Duodenal mucosa (tissue), 2 donors: ENCODE measurements around the gene STAG2.

ENCODE experiments used
- H3K27ac ChIP-seq: one replicate; pipeline ENCODE4 v1.7.0; 2013; ENCODE audit warnings: low read depth, low read length
- H3K27me3 ChIP-seq, 2 donors: one replicate each; pipeline ENCODE4 v1.7.0; 2013; ENCODE audit warnings: low read length in 2 of 2, control low read depth in 1 of 2; ENCODE audit not compliant: insufficient read depth in 2 of 2, control insufficient read depth in 1 of 2
- H3K36me3 ChIP-seq, 2 donors: one replicate each; pipeline ENCODE4 v1.7.0; 2013; ENCODE audit warnings: low read length in 2 of 2, control low read depth in 1 of 2; ENCODE audit not compliant: insufficient read depth in 2 of 2, control insufficient read depth in 1 of 2
- H3K4me1 ChIP-seq, 2 donors: one replicate each; pipeline ENCODE4 v1.7.0; 2013; ENCODE audit warnings: low read length in 2 of 2, control low read depth in 1 of 2; ENCODE audit not compliant: insufficient read depth in 2 of 2, control insufficient read depth in 1 of 2
- H3K4me3 ChIP-seq, 2 donors: one replicate each; pipeline ENCODE4 v1.7.0; 2013; ENCODE audit warnings: low read length in 2 of 2, low read depth in 1 of 2
- H3K9ac ChIP-seq, 2 donors: one replicate each; pipeline ENCODE4 v1.7.0; 2013; ENCODE audit warnings: low read length in 2 of 2, low read depth in 1 of 2
- H3K9me3 ChIP-seq, 2 donors: one replicate each; pipeline ENCODE4 v1.7.0; 2013; ENCODE audit warnings: low read length in 2 of 2, control low read depth in 1 of 2; ENCODE audit not compliant: control insufficient read depth in 1 of 2

STAG2 gene

GRCh38 chrX:123993326-123993725, 31.8 kb downstream of the STAG2 start:
- Histone ChIP-seq H3K4me1 (peaks cover 0 to 3% of the 10 kb centered on the region in 2 donors), H3K27me3 (no peaks in the 10 kb centered on the region), H3K27ac (no peak overlapping the region), H3K4me3 (no peak overlapping the region), H3K36me3 (no peaks in the 10 kb centered on the region), H3K9ac (no peak overlapping the region), H3K9me3 (no peaks in the 10 kb centered on the region)

- H3K27me3 ChIP-seq: no peaks in the 10 kb centered on the region
- no peaks in the 10 kb centered on the region for H3K9me3 ChIP-seq
- peaks cover 0 to 3% of the 10 kb centered on the region in 2 donors for H3K4me1 ChIP-seq
- H3K36me3 ChIP-seq: no peaks in the 10 kb centered on the region
- H3K9ac ChIP-seq: no peak overlapping the region
- H3K4me3 ChIP-seq: no peak overlapping the region
- no peak overlapping the region for H3K27ac ChIP-seq
These were observed 32.6 kb downstream of the STAG2 start for GRCh38 chrX:123993904-123994635.

- H3K4me1 ChIP-seq: peaks cover 0 to 3% of the 10 kb centered on the region in 2 donors
- no peaks in the 10 kb centered on the region for H3K27me3 ChIP-seq
- H3K36me3 ChIP-seq: no peaks in the 10 kb centered on the region
- no peak overlapping the region for H3K4me3 ChIP-seq
- no peak overlapping the region for H3K27ac ChIP-seq
- no peaks in the 10 kb centered on the region for H3K9me3 ChIP-seq
- H3K9ac ChIP-seq: no peak overlapping the region
These were observed 33.2 kb downstream of the STAG2 start for GRCh38 chrX:123994730-123995129.

- H3K4me1 ChIP-seq: no peaks in the 10 kb centered on the region
- peaks cover 0 to 5% of the 10 kb centered on the region in 2 donors for H3K36me3 ChIP-seq
- H3K9ac ChIP-seq: no peak overlapping the region
- no peaks in the 10 kb centered on the region for H3K27me3 ChIP-seq
- no peak overlapping the region for H3K27ac ChIP-seq
- H3K4me3 ChIP-seq: no peak overlapping the region
- H3K9me3 ChIP-seq: no peaks in the 10 kb centered on the region
These were observed 40.1 kb downstream of the STAG2 start for GRCh38 chrX:124001581-124001980.

- Histone ChIP-seq H3K36me3 (peaks cover 0 to 5% of the 10 kb centered on the region in 2 donors), H3K27me3 (no peaks in the 10 kb centered on the region), H3K9me3 (no peaks in the 10 kb centered on the region), H3K4me1 (no peaks in the 10 kb centered on the region), H3K27ac (no peak overlapping the region), H3K9ac (no peak overlapping the region), H3K4me3 (no peak overlapping the region)
These were observed 43.7 kb downstream of the STAG2 start for GRCh38 chrX:124005228-124005627.

- H3K4me1 ChIP-seq: peaks cover 0 to 3% of the 10 kb centered on the region in 2 donors
- H3K27me3 ChIP-seq: no peaks in the 10 kb centered on the region
- no peak overlapping the region for H3K9ac ChIP-seq
- H3K4me3 ChIP-seq: no peak overlapping the region
- H3K36me3 ChIP-seq: no peaks in the 10 kb centered on the region
- no peaks in the 10 kb centered on the region for H3K9me3 ChIP-seq
- no peak overlapping the region for H3K27ac ChIP-seq
These were observed 48.7 kb downstream of the STAG2 start for GRCh38 chrX:124010157-124010556.

- Histone ChIP-seq H3K27me3 (no peaks in the 10 kb centered on the region), H3K4me3 (no peak overlapping the region), H3K27ac (no peak overlapping the region), H3K4me1 (peaks cover 0 to 3% of the 10 kb centered on the region in 2 donors), H3K9me3 (no peaks in the 10 kb centered on the region), H3K9ac (no peak overlapping the region), H3K36me3 (no peaks in the 10 kb centered on the region)
These were observed 49.1 kb downstream of the STAG2 start for GRCh38 chrX:124010566-124010965.

GRCh38 chrX:124015721-124016120, 54.2 kb downstream of the STAG2 start:
- Histone ChIP-seq H3K4me1 (peaks cover 0 to 3% of the 10 kb centered on the region in 2 donors), H3K9me3 (no peaks in the 10 kb centered on the region), H3K27ac (no peak overlapping the region), H3K36me3 (no peaks in the 10 kb centered on the region), H3K4me3 (no peak overlapping the region), H3K27me3 (no peaks in the 10 kb centered on the region), H3K9ac (no peak overlapping the region)

GRCh38 chrX:124016825-124017224, 55.3 kb downstream of the STAG2 start:
- Histone ChIP-seq H3K4me3 (no peak overlapping the region), H3K9ac (no peak overlapping the region), H3K36me3 (no peaks in the 10 kb centered on the region), H3K4me1 (peaks cover 0 to 3% of the 10 kb centered on the region in 2 donors), H3K27me3 (no peaks in the 10 kb centered on the region), H3K27ac (no peak overlapping the region), H3K9me3 (no peaks in the 10 kb centered on the region)

- Histone ChIP-seq H3K4me1 (no peaks in the 10 kb centered on the region), H3K9me3 (no peaks in the 10 kb centered on the region), H3K9ac (no peak overlapping the region), H3K4me3 (no peak overlapping the region), H3K27me3 (no peaks in the 10 kb centered on the region), H3K36me3 (no peaks in the 10 kb centered on the region), H3K27ac (no peak overlapping the region)
These were observed 56.5 kb downstream of the STAG2 start for GRCh38 chrX:124018023-124018422.
